Glutamatergic neuron (in vitro differentiated cells): ENCODE measurements around the gene GTSE1. TPM values are rescaled to one million over a fixed set of nuclear protein-coding genes. Genes with fewer than 3 reads are reported as not detected.

Experiments
- DNase-seq: peaks from one replicate; pipeline ENCODE4 v3.0.0; 2022
- H3K27ac Mint-ChIP-seq: one replicate; pipeline ENCODE4 v1.8.0; 2020; ENCODE audit warnings: mild to moderate bottlenecking, mixed read lengths, inconsistent platforms; ENCODE audit not compliant: unreplicated experiment
- H3K27me3 Mint-ChIP-seq: one replicate; pipeline ENCODE4 v1.8.0; 2020; ENCODE audit warnings: mild to moderate bottlenecking, moderate library complexity, mixed read lengths, inconsistent platforms; ENCODE audit not compliant: unreplicated experiment
- H3K36me3 Mint-ChIP-seq: one replicate; pipeline ENCODE4 v1.8.0; 2020; ENCODE audit warnings: mild to moderate bottlenecking, mixed read lengths, inconsistent platforms; ENCODE audit not compliant: unreplicated experiment
- H3K4me1 Mint-ChIP-seq: one replicate; pipeline ENCODE4 v1.8.0; 2020; ENCODE audit warnings: mild to moderate bottlenecking, low read depth, mixed read lengths, inconsistent platforms; ENCODE audit not compliant: unreplicated experiment
- H3K4me3 Mint-ChIP-seq: one replicate; pipeline ENCODE4 v1.8.0; 2020; ENCODE audit warnings: mild to moderate bottlenecking, mixed read lengths, inconsistent platforms; ENCODE audit not compliant: unreplicated experiment
- H3K9me3 Mint-ChIP-seq: one replicate; pipeline ENCODE4 v1.8.0; 2020; ENCODE audit warnings: mild to moderate bottlenecking, moderate library complexity, mixed read lengths, inconsistent platforms; ENCODE audit not compliant: unreplicated experiment
- total RNA-seq: library from RNA; stranded (reverse); fragmentation: NEBNext Ultra II Directional; extraction: Animal tissue kit (Norgen Biotek cat#: 25700); gene quantifications from one replicate; pipeline ENCODE4 v1.2.1, GENCODE V29; 2021; ENCODE audit not compliant: unreplicated experiment
- TF ChIP-seq, protein P1 (sequence below): fragments of 200-600 bp; sonication (generic); IDR thresholded peaks from one replicate; pipeline ENCODE4 v1.5.0; 2021; ENCODE audit not compliant: partially characterized antibody, unreplicated experiment

The GTSE1 gene
- total RNA-seq, 1 donor from 2014 or later: 7.5 TPM

DNA sequence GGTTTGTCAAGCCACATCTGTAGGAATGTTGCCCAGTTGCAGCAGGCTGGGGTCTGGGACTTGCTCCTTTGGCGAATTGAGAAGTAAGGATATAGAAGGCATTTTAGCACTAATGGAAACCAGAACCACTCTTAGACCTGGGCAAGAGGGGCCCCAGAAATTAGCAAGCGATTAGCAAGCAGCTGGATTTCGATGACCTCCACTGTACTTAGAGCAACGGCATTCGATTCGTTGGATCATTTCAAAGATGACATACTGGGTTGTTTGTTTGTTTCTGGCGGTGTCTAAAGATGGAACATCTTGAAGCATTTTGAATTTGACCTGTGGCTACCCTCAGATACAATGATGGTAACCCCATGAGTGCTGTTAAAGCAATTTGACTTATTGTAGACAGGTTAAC, 45.4 kb upstream of the GTSE1 start:
- DNase-seq: no peak
- H3K27me3 Mint-ChIP-seq: peaks cover 7% of the 10 kb centered on the region
- H3K9me3 Mint-ChIP-seq: peaks cover 2% of the 10 kb centered on the region
- TF ChIP-seq, protein P1, sequence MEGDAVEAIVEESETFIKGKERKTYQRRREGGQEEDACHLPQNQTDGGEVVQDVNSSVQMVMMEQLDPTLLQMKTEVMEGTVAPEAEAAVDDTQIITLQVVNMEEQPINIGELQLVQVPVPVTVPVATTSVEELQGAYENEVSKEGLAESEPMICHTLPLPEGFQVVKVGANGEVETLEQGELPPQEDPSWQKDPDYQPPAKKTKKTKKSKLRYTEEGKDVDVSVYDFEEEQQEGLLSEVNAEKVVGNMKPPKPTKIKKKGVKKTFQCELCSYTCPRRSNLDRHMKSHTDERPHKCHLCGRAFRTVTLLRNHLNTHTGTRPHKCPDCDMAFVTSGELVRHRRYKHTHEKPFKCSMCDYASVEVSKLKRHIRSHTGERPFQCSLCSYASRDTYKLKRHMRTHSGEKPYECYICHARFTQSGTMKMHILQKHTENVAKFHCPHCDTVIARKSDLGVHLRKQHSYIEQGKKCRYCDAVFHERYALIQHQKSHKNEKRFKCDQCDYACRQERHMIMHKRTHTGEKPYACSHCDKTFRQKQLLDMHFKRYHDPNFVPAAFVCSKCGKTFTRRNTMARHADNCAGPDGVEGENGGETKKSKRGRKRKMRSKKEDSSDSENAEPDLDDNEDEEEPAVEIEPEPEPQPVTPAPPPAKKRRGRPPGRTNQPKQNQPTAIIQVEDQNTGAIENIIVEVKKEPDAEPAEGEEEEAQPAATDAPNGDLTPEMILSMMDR: no peak
- no peaks in the 10 kb centered on the region for H3K4me1 Mint-ChIP-seq
- peak overlapping the region; percentile 85 for H3K4me3 Mint-ChIP-seq
- no peak overlapping the region for H3K27ac Mint-ChIP-seq
- H3K36me3 Mint-ChIP-seq: peaks cover under 1% of the 10 kb centered on the region

DNA sequence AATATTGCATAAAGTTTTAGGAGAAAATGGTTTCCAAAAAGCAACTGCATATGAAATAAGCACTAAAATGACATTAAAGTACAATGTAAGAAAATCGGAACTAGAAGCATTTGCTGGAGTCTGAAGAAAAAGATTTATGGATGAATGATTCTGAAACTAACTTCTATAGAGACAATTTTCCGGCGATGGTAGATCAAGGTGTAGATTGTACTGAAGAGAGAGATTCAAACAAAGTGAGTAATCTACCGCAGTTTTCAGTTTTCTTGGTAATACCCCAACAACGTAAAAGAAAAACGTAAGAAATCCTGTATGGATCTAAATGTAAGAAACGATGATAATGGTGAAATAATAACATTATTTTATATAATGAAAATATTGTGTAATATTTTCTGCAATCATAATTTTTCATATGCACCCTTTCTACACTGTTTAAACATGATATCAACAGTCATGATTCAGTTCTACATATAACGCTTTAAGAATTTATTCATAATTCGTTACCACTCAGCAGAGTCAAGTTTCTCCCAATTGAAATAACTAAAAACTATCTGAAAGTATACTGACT, 44.8 kb upstream of the GTSE1 start:
- H3K9me3 Mint-ChIP-seq: peaks cover 2% of the 10 kb centered on the region
- peaks cover 7% of the 10 kb centered on the region for H3K27me3 Mint-ChIP-seq
- H3K27ac Mint-ChIP-seq: no peak overlapping the region
- H3K36me3 Mint-ChIP-seq: peaks cover 7% of the 10 kb centered on the region
- TF ChIP-seq, protein P1: no peak
- H3K4me3 Mint-ChIP-seq: no peak overlapping the region
- DNase-seq: no peak
- no peaks in the 10 kb centered on the region for H3K4me1 Mint-ChIP-seq

DNA sequence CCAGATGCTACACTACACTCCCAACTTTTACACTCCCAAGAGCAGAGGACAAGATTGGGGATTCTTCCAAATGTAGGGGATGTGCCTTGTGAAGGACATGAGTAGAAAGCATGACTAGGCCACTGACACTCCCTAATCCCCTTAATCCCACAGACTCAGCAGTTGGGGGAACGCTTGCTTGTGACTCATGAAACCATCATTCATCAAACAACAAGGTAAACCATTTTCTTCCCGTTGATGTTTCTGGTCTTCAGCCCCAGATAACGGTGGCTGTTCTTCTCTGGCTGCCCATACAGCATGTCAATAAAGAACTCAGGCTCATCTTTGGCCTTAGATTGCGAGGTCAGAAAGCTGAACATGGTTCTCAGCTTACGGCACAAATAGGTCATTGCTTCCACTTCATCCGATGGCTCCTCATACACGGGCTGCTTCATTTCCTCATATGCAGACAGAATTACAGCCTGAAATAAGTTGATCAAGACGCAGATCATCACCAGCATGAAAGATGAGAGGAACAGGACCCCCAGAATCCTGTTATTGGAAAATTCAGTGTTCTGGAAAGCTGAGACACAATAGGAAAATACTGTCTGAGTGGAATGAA, 40.2 kb upstream of the GTSE1 start:
- Mint-ChIP-seq H3K4me3 (no peak overlapping the region), H3K4me1 (no peaks in the 10 kb centered on the region), H3K9me3 (no peaks in the 10 kb centered on the region), H3K27me3 (peaks cover 9% of the 10 kb centered on the region), H3K27ac (no peak overlapping the region), H3K36me3 (peaks cover 28% of the 10 kb centered on the region)
- DNase-seq: no peak
- TF ChIP-seq, protein P1: no peak

DNA sequence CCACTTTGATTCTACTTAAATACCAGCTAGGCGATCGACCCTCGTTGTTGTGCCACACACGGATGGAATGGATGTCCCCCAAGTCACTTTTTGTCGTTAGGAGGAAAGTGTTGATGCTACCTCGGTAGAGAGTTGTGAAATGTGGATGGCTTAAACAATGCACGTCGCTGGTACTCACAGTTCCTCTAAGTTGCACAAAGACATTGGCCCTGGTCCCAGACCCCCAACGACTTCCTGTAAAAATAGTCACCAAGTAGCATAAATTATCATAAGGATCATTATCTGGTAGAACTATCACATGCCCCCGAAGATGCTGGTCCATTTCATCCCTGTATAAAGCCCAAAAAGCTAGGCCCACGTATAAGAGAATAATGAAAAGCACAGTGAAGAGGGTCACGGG, 37.3 kb upstream of the GTSE1 start:
- no peak for DNase-seq
- H3K4me3 Mint-ChIP-seq: no peak overlapping the region
- H3K27me3 Mint-ChIP-seq: peaks cover 16% of the 10 kb centered on the region
- H3K4me1 Mint-ChIP-seq: no peaks in the 10 kb centered on the region
- TF ChIP-seq, protein P1: no peak
- H3K9me3 Mint-ChIP-seq: peaks cover 6% of the 10 kb centered on the region
- no peak overlapping the region for H3K27ac Mint-ChIP-seq
- H3K36me3 Mint-ChIP-seq: peaks cover 47% of the 10 kb centered on the region

DNA sequence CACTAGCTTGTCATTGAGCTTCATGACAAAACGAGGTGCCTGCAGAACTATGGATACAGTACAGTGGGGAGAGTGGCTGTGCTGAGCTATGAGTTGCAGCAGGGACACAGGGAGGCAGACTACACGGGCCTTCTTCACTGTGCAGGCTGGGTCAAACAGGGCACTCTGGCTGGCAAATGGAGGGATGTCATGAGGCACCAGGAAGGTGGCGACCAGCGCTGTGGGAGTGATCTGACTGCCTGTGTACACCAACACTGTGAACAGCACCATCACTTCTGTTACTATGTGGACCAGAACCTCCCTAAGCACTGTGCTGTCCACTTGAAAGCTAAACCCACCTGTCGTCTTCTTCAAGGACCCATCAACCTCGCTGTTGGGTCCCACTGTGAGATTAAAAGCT, 36.6 kb upstream of the GTSE1 start:
- DNase-seq: no peak
- Mint-ChIP-seq H3K27me3 (peaks cover 16% of the 10 kb centered on the region), H3K36me3 (peaks cover 48% of the 10 kb centered on the region), H3K4me3 (no peak overlapping the region), H3K4me1 (no peaks in the 10 kb centered on the region), H3K27ac (no peak overlapping the region), H3K9me3 (peaks cover 6% of the 10 kb centered on the region)
- TF ChIP-seq, protein P1: no peak
